ENCODE results near the gene FBXO24.

GRCh38 chr7:100585511-100586265, 440 bp upstream of the FBXO24 start, which contains the start of gene LRCH4:
- TF ChIP-seq CTCF (IDR thresholded peaks at IDR 0.05) (peak in 1 of 5 experiments; percentile 57), POLR2A (IDR thresholded peaks at IDR 0.05) (peak; percentile 96 to 99), EP300 (IDR thresholded peaks at IDR 0.05) (peak; percentile 98 to 99)
